Measurements from ENCODE around the gene TRIM17.

The TRIM17 gene

DNA sequence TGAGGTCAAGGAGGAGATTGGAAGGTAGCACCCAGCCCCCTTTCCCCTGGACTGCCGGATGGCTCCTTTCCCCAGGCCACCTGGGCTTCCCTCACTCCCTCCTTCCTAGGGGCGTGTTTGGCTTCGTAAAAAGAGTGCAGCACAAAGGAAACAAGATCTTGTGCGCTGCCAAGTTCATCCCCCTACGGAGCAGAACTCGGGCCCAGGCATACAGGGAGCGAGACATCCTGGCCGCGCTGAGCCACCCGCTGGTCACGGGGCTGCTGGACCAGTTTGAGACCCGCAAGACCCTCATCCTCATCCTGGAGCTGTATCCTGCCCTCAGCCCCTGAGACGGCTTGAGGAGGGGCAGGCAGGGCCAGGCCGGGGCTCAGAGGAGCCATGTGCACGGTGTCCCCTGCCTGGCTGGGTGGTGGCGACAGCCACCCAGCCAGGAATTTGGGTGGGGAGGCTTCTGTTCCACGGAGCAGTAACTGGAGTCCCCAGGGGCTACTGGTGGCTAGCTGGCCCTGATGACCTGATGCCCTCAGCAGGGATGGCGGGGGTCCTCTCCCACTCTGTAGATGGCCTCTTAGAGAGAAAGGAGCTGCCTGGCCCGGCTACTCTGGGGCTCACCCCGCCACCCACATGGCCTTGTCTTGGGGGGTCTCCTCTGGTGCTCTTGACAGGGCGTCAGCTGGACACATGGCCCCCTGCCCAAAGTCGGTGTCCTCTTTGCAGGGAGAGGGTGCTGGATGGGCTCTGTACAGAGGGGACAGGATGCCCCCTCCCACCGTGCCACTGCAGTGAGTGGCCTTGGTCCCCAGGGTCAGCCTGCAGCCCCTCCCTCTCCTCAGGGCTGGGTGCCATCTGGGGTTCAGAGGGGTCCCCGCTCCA is 49.6 kb downstream of the TRIM17 start:
- no peak for DNase-seq (ENCODE audit: low spot score)

DNA sequence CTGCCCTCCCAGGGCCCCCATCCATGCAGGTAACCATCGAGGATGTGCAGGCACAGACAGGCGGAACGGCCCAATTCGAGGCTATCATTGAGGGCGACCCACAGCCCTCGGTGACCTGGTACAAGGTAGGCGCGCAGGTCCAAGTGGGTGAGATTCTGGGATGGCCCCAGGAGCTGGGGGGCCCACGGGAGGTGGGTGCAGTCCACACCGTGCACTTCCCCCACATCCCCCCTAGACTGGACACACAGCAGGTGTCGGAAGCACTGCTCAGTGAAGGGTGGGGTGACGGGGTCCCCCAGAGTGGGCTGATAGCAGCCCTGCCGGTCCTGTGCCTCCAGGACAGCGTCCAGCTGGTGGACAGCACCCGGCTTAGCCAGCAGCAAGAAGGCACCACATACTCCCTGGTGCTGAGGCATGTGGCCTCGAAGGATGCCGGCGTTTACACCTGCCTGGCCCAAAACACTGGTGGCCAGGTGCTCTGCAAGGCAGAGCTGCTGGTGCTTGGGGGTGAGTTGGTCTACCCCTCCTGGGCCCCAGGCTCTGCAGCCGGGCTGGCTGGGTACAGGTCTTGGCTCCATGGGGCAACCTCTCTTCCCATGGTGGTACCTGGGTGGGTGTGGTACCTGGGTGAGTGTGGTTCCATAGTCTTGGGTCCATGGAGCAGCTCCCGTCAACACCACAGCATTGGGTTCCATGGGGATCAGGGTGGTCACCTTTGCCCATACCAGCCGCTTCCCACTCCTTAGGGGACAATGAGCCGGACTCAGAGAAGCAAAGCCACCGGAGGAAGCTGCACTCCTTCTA is 50.4 kb downstream of the TRIM17 start:
- DNase-seq (ENCODE audit: low spot score) = no peak

DNA sequence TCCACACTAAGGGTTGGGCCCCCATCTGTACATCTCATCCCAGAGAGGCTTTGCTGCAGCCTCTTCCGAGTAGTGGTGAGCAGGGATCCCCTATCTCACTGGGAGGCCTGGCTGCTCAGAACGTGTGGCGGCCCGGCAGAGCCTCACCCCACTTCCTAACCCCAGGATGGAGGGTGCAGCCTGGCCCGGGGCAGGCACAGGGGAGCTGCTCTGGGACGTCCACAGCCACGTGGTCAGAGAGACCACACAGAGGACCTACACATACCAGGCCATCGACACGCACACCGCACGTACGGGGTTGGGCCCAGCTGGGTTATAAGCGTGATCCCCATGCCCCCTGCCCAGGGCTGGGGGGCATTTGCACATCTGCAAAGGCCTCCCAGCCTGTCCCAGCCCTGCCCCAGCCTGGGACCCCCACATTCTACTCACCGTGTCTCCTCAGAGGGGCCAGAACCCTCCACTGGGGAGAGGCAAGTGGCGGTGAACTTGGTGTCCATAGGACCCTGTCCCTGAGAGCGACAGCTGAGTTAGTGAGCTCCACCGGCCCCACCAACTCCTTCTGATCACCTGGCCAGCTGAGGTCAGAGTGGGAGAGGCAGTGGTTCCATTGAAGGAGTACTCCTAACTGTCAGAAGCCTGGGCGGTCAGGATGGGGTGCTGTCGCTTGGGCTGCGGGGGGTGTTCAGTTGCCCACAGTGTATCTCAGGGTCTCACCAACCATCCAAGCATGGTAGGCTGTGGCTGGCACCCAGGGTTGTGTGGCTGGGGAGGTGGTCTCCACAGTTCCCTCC is 51.2 kb downstream of the TRIM17 start:
- no peak for DNase-seq (ENCODE audit: low spot score)

DNA sequence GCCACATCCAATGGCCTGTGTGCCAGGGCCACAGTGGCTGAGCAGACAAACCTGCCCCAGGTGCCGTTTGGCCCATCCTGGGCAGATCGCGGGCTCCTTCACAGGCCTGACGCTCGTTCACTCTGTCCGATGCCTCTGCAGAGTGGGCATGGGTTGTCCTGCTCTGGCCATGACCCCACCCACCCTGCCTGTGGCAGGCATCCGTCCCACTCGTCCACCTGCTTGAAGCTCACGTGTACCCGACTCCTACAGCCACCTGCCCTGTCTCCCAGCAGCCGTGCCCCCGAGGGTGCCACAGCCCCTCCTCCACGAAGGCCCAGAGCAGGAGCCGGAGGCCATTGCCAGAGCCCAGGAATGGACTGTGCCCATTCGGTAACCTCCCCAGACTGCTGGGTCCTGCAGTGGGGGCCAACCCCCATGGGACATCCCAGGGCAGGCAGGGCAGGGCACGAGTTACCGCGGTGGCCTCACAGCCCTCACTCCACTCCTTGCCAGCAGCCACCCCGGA is 51.9 kb downstream of the TRIM17 start:
- DNase-seq (ENCODE audit: low spot score) = no peak

DNA sequence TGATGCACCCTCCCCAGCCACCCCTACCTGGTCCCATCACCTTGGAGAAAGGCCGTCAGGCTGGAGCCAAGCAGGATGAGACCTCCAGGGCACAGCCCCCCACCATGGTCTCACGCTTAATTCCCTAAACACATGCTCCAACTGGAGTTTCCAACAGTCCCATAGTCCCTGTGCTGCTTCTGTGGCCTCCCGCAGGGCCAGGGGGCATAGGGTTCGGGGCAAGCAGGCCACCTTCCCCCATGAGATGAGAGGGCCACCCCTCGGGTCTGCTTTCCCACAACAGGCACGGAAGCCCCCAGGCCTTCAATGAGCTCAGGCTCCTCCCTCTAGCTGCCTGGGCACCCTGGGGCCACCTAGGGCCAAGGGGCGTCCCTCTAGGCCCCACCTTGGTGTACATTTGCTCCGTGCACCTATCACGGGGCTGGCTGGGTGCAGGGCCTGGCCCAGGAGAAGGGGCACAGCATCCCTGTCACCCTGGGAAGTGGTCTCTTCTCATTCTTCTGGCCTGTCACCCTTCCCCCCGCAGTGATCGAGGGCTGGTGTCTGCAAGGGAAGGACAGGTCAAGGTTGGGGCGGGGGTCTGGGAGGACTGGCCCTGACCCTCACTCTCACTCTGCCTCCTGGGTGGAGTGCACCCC is 52.5 kb downstream of the TRIM17 start:
- DNase-seq (ENCODE audit: low spot score) = no peak

DNA sequence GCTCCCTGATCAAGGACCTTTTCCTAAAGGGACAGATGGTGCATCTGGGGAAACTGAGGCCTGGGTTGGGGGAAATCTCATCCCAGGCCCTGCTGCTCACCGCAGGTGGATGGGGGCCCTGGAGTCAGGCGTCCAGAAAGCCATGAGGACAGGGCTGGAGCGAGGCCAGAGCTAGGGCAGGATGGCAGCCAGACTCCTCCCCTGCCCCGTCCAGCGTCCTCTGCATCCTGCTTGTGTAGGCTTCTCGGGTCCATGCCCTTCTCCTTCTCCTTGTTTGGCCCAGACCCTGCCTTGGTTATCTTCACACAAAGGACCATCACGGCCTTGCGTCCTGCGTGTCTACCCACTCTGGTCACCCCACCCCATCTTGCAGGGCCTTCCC is 53.0 kb downstream of the TRIM17 start:
- no peak for DNase-seq (ENCODE audit: low spot score)

DNA sequence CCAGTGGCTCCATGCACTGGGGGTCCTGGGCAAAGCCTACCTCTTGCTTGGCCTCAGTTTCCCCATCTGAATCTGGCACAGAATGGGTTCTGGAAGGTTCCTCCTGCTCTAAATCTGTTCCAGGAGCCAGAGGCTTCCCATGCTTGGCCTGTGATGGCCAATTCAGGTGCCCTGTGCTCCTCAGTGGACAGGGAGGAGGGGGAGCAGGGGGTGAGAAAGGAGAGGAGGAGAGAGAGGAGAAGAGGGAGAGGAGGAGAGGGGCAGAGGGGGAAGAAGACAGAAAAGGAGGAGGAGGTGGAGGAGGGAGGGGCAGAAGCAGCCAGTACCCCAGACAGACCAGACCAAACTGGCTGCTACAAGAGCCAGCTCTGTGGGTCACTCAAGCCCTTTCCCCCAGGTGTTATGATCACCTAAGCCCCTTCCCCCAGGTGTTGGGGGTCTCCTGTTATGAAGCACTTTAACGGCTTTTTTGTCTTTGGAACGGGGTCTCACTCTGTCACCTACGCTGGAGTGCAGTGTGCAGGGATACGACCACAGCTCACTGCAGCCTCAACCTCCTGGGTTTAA is 53.7 kb downstream of the TRIM17 start:
- no peak for DNase-seq (ENCODE audit: low spot score)

DNA sequence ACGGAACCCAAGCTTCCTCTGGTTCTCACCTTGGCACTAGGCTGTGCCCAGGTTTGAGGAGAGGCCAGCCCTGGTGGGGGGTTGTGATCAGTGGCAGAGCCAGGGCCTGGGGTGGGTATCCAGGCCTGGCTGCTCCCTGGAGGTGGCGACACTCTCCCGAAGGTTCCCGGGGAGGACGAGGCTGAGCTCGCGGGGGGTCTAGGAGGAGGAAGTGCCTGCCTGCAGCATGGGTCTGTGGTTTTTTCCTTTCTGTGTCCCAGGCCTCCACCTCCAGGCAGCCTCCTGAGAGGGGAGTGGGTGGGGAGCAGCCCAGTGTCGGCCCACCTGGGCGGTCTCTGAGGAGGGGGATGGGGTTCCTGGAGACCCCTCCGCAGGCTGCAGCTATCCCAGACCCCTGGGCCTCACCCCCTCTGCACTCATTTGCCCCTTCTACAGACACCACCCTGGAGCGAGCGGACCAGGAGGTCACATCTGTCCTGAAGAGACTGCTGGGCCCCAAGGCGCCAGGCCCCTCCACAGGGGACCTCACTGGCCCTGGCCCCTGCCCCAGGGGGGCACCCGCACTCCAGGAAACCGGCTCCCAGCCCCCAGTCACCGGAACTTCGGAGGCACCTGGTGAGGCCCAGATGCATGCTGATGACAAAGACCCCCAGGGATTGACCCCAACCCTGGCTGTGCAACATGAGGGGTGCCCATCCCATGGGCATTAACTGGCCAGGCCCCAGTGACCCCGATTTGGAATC is 54.3 kb downstream of the TRIM17 start:
- DNase-seq (ENCODE audit: low spot score) = no peak

DNA sequence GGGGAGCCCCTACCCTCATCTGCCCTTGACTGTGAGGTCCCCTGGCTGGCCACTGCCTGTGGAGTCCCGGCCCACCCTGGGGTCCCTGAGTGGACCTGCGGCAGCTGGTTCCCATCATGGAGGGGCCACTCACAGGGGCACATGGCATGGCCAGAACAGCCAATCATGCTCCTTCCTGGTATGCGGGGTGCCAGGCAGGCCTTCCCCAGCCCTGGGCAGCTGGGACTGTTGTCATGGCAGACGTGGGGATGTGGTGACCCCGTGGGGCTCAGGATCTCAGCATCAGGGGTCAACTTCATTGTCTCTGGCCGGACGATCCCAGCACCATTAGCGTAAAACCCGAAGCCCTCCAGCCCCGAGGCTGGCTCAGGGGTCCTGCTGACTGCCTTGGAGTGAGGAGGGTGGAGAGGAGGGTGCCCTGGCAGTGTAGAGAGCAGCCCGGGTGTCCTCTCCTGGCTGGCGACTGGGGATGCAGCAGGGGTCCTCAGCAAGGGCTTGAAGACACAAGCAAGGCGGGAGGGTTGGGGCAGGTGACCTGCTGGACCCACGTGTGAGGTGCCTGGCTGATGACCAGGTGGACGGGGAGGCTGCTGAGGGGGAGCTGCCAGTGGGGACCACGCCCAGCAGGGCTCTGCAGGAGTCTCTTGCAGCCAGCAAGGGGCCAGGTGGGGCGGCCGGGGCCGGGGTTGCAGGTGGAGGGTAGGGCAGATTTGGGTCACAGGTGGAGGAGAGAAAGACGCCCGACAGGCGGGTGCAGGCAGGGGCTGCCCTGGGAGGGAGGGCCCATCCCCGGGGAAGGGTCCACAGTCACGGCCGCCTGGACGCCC is 55.1 kb downstream of the TRIM17 start:
- no peak for DNase-seq (ENCODE audit: low spot score)

DNA sequence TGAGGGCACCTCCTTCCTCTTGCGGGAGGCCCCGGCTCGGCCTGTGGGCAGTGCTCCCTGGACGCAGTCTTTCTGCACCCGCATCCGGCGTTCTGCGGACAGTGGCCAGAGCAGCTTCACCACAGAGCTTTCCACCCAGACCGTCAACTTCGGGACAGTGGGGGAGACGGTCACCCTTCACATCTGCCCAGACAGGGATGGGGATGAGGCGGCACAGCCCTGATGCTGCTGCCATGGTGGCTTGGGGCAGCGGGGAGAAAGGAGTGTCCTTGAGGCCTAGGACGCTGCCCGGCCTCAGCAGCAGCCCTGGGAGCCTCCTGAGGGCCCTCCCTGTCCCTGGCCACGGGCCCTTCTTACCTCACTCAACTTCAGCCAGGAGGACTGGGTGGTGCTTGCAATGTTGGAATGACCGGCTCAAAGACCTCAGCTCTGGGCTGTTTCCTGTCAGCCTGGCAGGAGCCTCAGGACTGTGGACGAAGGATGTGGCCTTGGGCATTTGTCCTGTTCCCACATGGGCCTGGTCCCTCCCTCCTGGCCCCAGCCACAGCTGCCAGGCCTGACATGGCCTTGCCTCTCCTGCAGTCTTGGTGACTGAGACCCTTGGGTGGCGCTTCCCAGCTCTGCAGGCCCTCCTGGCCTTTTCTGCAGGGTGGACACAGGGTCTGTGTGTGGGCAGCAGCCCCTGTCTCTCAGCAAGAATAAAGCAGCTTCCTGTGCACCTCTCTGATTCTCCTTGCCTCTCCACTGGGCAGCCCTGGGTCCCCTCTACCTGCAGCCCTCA is 55.9 kb downstream of the TRIM17 start:
- no peak for DNase-seq (ENCODE audit: low spot score)

DNA sequence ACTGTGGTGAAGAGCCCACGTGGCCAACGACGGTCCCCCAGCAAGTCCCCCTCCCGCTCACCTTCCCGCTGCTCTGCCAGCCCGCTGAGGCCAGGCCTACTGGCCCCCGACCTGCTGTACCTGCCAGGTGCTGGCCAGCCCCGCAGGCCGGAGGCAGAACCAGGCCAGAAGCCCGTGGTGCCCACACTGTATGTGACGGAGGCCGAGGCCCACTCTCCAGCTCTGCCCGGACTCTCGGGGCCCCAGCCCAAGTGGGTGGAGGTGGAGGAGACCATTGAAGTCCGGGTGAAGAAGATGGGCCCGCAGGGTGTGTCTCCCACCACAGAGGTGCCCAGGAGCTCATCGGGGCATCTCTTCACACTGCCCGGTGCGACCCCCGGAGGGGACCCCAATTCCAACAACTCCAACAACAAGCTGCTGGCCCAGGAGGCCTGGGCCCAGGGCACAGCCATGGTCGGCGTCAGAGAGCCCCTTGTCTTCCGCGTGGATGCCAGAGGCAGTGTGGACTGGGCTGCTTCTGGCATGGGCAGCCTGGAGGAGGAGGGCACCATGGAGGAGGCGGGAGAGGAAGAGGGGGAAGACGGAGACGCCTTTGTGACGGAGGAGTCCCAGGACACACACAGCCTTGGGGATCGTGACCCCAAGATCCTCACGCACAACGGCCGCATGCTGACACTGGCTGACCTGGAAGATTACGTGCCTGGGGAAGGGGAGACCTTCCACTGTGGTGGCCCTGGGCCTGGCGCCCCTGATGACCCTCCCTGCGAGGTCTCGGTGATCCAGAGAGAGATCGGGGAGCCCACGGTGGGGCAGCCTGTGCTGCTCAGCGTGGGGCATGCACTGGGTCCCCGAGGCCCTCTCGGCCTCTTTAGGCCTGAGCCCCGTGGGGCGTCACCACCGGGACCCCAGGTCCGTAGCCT is 56.8 kb downstream of the TRIM17 start:
- DNase-seq (ENCODE audit: low spot score) = no peak

DNA sequence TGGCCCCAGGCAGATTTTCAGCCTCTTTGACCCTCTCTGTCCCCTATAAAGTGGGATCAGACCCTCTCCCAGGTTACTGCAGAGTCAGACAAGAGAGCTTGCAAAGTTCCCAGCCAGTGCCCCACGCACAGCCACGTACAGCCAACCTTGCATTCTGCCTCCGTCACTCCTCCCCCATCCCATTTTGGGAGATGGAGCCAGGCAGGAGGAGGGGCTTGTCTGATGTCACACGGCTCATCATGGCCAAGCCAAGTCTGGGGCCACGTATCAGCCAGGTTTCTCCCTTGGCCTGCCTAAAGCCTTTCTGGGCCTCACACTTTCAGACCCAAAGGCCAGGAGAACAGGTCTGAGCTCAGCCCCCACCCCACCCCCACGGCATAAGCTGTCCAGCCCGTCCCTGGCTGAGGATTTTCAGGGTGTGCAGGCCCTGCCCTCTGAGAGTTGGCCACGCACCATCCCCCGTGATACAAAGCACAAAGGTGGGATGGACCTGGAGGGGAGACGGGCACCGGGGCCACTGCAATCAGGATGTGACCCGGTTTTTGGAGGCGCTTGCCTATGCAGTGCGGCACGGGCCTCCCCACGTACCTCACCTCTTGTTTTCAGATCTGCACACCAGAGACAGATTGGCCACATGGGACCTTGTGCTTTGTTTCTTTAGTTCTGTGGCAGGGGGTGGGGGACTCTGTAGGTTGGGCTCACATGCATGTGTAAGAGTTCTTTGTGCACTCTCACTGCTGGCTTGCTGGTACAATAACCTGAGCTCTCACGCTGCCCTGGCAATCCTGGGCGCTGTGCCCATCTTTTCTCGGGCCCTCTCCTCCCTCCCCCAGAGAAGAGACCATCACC is 57.7 kb downstream of the TRIM17 start:
- DNase-seq (ENCODE audit: low spot score) = no peak

DNA sequence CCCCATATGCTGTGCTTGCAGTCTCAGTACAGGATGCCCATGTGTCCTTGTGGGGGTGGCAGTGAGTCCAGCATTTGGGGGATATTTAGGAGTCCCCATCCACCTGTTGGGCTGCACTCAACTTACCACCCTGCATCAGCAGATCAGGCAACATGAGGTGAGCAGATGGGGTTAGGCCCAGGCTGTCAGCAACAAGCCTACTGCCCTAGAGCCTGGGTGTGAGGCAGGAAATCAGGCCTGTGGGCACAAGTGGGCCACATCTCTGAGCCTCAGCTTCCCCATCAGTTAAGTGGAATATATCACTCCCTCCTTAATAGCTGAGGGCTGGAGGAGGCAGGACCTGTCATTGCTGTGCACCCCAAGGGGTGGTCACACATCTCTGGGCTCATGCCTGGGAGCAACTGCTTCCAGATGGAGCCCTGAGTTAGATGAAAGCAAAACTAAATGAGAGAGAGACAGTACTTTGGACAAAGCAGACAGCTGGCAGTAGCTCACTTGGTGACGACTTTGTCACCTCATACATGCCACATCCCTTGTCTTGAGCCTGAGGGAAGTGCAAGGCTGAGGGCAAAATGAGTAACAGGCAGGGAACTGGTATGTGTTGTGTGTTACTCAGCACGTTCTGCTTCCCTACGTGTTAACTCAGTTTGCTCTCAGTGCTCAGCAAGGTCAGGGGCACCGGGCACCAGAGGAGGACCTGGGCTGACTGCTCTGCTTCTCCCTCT is 58.5 kb downstream of the TRIM17 start:
- no peak for DNase-seq (ENCODE audit: low spot score)

Measured in SW480 (cell line).